ENCODE data around the gene CLMN.

GRCh38 chr14:95334044-95334443, 14.3 kb upstream of the CLMN start:
- TF ChIP-seq CTCF (IDR thresholded peaks at IDR 0.05; ENCODE audit: low read length) (peak; percentile 23; the same call in 1 of the 2 replicates), EZH2 (IDR thresholded peaks at IDR 0.05; ENCODE audit: borderline replicate concordance, low read length) (no peak)
